OCI-LY7 (cell line): ENCODE data around the gene SORCS3. TPM values are rescaled to one million over a fixed set of nuclear protein-coding genes. Genes with fewer than 3 reads are reported as not detected.

ENCODE experiments used
- BruUV-seq: library from RNA; stranded (reverse); fragments of 400-500 nt; replicated peaks from 2 replicates; lab custom pipeline; 2021; lab: Mats Ljungman, UMichigan
- CTCF ChIA-PET: fragments of 300-600 bp; sonication (Branson Sonifier 250); formaldehyde crosslinking; loops from one replicate; lab custom pipeline; 2022; ENCODE audit warnings: antibody characterized with exemption; ENCODE audit not compliant: unreplicated experiment; lab: Charles Lee
- POLR2A ChIA-PET: fragments of 300-600 bp; sonication (Branson Sonifier 250); formaldehyde crosslinking; loops from one replicate; lab custom pipeline; 2022; ENCODE audit warnings: antibody characterized with exemption; lab: Charles Lee
- DNase-seq: peaks from one replicate; pipeline ENCODE4 v3.0.0-alpha.2; 2015; ENCODE audit warnings: low spot score
- H2AFZ ChIP-seq: fragments of 200-600 bp; sonication (generic), shearing (Covaris generic); 2 replicates; pipeline ENCODE4 v1.6.1; 2014; ENCODE audit warnings: mild to moderate bottlenecking, antibody characterized with exemption, low read length, moderate library complexity
- H3K27ac ChIP-seq: fragments of 200-600 bp; sonication (generic); 2 replicates; pipeline ENCODE4 v1.5.1; 2014; ENCODE audit warnings: mixed run types, low read depth, mild to moderate bottlenecking, moderate library complexity, low read length, inconsistent platforms; ENCODE audit not compliant: poor library complexity, severe bottlenecking
- H3K36me3 ChIP-seq: fragments of 200-600 bp; sonication (generic); 2 replicates; pipeline ENCODE4 v1.6.1; 2014; ENCODE audit warnings: mild to moderate bottlenecking, antibody characterized with exemption, low read length, moderate library complexity, mixed read lengths; ENCODE audit not compliant: insufficient read depth
- H3K4me1 ChIP-seq: fragments of 200-600 bp; sonication (generic); 2 replicates; pipeline ENCODE4 v1.5.1; 2014; ENCODE audit warnings: mild to moderate bottlenecking, low read length; ENCODE audit not compliant: insufficient read depth, poor library complexity, severe bottlenecking
- H3K4me2 ChIP-seq: fragments of 200-600 bp; sonication (generic); 2 replicates; pipeline ENCODE4 v1.6.1; 2014; ENCODE audit warnings: mild to moderate bottlenecking, low read length
- H3K4me3 ChIP-seq: fragments of 200-600 bp; sonication (generic); 2 replicates; pipeline ENCODE4 v1.5.1; 2014; ENCODE audit warnings: mild to moderate bottlenecking, low read depth, low read length; ENCODE audit not compliant: poor library complexity, severe bottlenecking
- H3K79me2 ChIP-seq: fragments of 200-600 bp; sonication (generic); 2 replicates; pipeline ENCODE4 v1.6.1; 2016; ENCODE audit warnings: low read depth, mild to moderate bottlenecking, low read length, moderate library complexity, mixed read lengths; ENCODE audit not compliant: insufficient read depth
- H3K9me2 ChIP-seq: fragments of 200-600 bp; sonication (generic); 2 replicates; pipeline ENCODE4 v1.6.1; 2016; ENCODE audit warnings: mild to moderate bottlenecking, low read length, mixed read lengths; ENCODE audit not compliant: insufficient read depth
- H3K9me3 ChIP-seq: fragments of 200-600 bp; sonication (generic); 2 replicates; pipeline ENCODE4 v1.6.1; 2014; ENCODE audit warnings: mild to moderate bottlenecking, mixed run types, low read length, mixed read lengths
- H4K20me1 ChIP-seq: fragments of 200-600 bp; sonication (generic); 2 replicates; pipeline ENCODE4 v1.6.1; 2014; ENCODE audit warnings: mild to moderate bottlenecking, antibody characterized with exemption, low read length, moderate library complexity, mixed read lengths; ENCODE audit not compliant: insufficient read depth
- CTCF ChIP-seq: fragments of 200-600 bp; sonication (generic); conservative IDR thresholded peaks from 2 replicates; pipeline ENCODE4 v1.5.1; 2014; ENCODE audit warnings: mild to moderate bottlenecking, antibody characterized with exemption, low read length, moderate library complexity, mixed read lengths
- EZH2phosphoT487 ChIP-seq: fragments of 200-600 bp; sonication (generic); IDR thresholded peaks from 2 replicates; pipeline ENCODE4 v1.6.1; 2018; ENCODE audit warnings: low read depth, borderline replicate concordance, mild to moderate bottlenecking, mixed run types, antibody characterized with exemption, low read length, moderate library complexity, mixed read lengths
- intact Hi-C: fragments of 100-400 bp; cut with micrococcal nuclease; formaldehyde crosslinking; loops from one replicate; pipeline ENCODE4 v1.10.0; 2022; ENCODE audit not compliant: unreplicated experiment
- total RNA-seq, 2 experiments: library from RNA; depleted of rRNA in 1 of 2; stranded (reverse); fragments of >200 nt in 1 of 2; shearing (Covaris generic) in 1 of 2; gene quantifications; 2 replicates each; pipeline ENCODE4 v1.2.3, GENCODE V29; 2014 to 2022

Gene SORCS3
- total RNA-seq, 2 experiments from 2014 or later: not detected

GRCh38 chr10:104658067-104658466 is 17.0 kb downstream of the SORCS3 start:
- Histone ChIP-seq H3K9me2 (no peaks in the 10 kb centered on the region), H2AFZ (no peak overlapping the region), H3K27ac (no peak overlapping the region), H3K4me2 (no peak overlapping the region), H3K36me3 (no peaks in the 10 kb centered on the region), H3K9me3 (no peaks in the 10 kb centered on the region), H3K4me3 (no peak overlapping the region), H3K79me2 (no peaks in the 10 kb centered on the region), H3K4me1 (no peaks in the 10 kb centered on the region), H4K20me1 (no peaks in the 10 kb centered on the region)
- POLR2A ChIA-PET: interaction anchor here (0.6 to 1.1 kb wide), 2 partner anchors 13 to 83 kb away, joined by 3 to 6 read pairs; no protein-coding TSS in a partner anchor
- DNase-seq: no peak
- BruUV-seq: no TSS peak
- intact Hi-C loops: no loop called here
- TF ChIP-seq EZH2phosphoT487 (no peak), CTCF (no peak)
- CTCF ChIA-PET: no interaction called here

- no TSS peak for BruUV-seq
- H3K9me2 ChIP-seq: no peaks in the 10 kb centered on the region
- no peak overlapping the region for H3K4me2 ChIP-seq
- H3K79me2 ChIP-seq: no peaks in the 10 kb centered on the region
- DNase-seq: no peak
- H3K27ac ChIP-seq: no peak overlapping the region
- H2AFZ ChIP-seq: no peak overlapping the region
- intact Hi-C loops: no loop called here
- no peaks in the 10 kb centered on the region for H3K4me1 ChIP-seq
- H3K36me3 ChIP-seq: no peaks in the 10 kb centered on the region
- H3K4me3 ChIP-seq: no peak overlapping the region
- no peak for TF ChIP-seq CTCF
- TF ChIP-seq EZH2phosphoT487: no peak
- H4K20me1 ChIP-seq: no peaks in the 10 kb centered on the region
- H3K9me3 ChIP-seq: no peaks in the 10 kb centered on the region
- CTCF ChIA-PET: no interaction called here
- POLR2A ChIA-PET: no interaction called here
These were observed 18.7 kb downstream of the SORCS3 start for GRCh38 chr10:104659809-104660208.

GRCh38 chr10:104663076-104663475 is 22.0 kb downstream of the SORCS3 start:
- TF ChIP-seq EZH2phosphoT487: no peak
- no peak for TF ChIP-seq CTCF
- CTCF ChIA-PET: no interaction called here

More at GRCh38 chr10:104663076-104663475, 22.0 kb downstream of the SORCS3 start:
- no peaks in the 10 kb centered on the region for H3K9me2 ChIP-seq
- H3K4me1 ChIP-seq: no peaks in the 10 kb centered on the region
- no TSS peak for BruUV-seq
- POLR2A ChIA-PET: no interaction called here
- H3K4me3 ChIP-seq: no peak overlapping the region
- no peak for DNase-seq
- H2AFZ ChIP-seq: no peak overlapping the region
- no peaks in the 10 kb centered on the region for H3K79me2 ChIP-seq
- H4K20me1 ChIP-seq: no peaks in the 10 kb centered on the region
- H3K4me2 ChIP-seq: no peak overlapping the region
- H3K9me3 ChIP-seq: no peaks in the 10 kb centered on the region
- no peak overlapping the region for H3K27ac ChIP-seq
- H3K36me3 ChIP-seq: no peaks in the 10 kb centered on the region
- intact Hi-C loops: no loop called here
